H1 (cell line): ENCODE measurements around the gene GALNT4.

Source experiments
- EZH2 ChIP-seq: fragments of 200-600 bp; sonication (generic); IDR thresholded peaks from 2 replicates; pipeline ENCODE4 v1.7.1; 2012; ENCODE audit warnings: low read depth, mild to moderate bottlenecking, moderate library complexity, low read length, inconsistent platforms; ENCODE audit not compliant: severe bottlenecking
- TAF1 ChIP-seq: IDR thresholded peaks from 2 replicates; pipeline ENCODE4 v1.6.1; 2011; ENCODE audit warnings: mild to moderate bottlenecking, low read depth, low read length

GRCh38 chr12:89524541-89525304 lies at the start of gene GALNT4:
- TF ChIP-seq EZH2 (no peak), TAF1 (peak; percentile 59; the same call in 1 of the 2 replicates)
